Colonic mucosa (tissue), 4 donors: ENCODE data around the gene MCC. TPM values are rescaled to one million over a fixed set of nuclear protein-coding genes. Genes with fewer than 3 reads are reported as not detected.

ENCODE experiments used
- DNase-seq: peaks from one replicate; pipeline ENCODE4 v3.0.0-alpha.2; 2020
- H3K27ac ChIP-seq: fragments of 200-600 bp; one replicate; pipeline ENCODE4 v1.8.0; 2021
- H3K27me3 ChIP-seq: fragments of 200-600 bp; one replicate; pipeline ENCODE4 v1.8.0; 2021
- H3K36me3 ChIP-seq: fragments of 200-600 bp; one replicate; pipeline ENCODE4 v1.8.0; 2021
- H3K4me1 ChIP-seq: fragments of 200-600 bp; one replicate; pipeline ENCODE4 v1.8.0; 2021; ENCODE audit warnings: mild to moderate bottlenecking
- H3K4me3 ChIP-seq: fragments of 200-600 bp; one replicate; pipeline ENCODE4 v1.8.0; 2021
- H3K9ac ChIP-seq, 2 donors: one replicate each; pipeline ENCODE4 v1.7.0; 2013; ENCODE audit warnings: control low read depth in 2 of 2, low read depth in 2 of 2, low read length in 2 of 2
- H3K9me3 ChIP-seq: fragments of 200-600 bp; one replicate; pipeline ENCODE4 v1.8.0; 2021
- CTCF ChIP-seq: fragments of 200-600 bp; IDR thresholded peaks from one replicate; pipeline ENCODE4 v1.8.0; 2022; ENCODE audit warnings: antibody characterized with exemption, mild to moderate bottlenecking
- intact Hi-C: fragments of 100-400 bp; cut with DNase I; formaldehyde crosslinking; loops from one replicate; pipeline ENCODE4 v1.14.1; 2022
- total RNA-seq, 2 donors: library from RNA; stranded (reverse); fragmentation: NEBNext Ultra II Directional in 1 of 2; extraction: Animal tissue kit (Norgen Biotek cat#: 25700) in 1 of 2; gene quantifications; one replicate each; pipeline ENCODE4 v1.2.1, GENCODE V29; 2021
- donor health status: healthy.
- donor health status: DM: no; HTN: no; CAD: no.
- donor health status: DM: no; HTN: no; CAD: no.

MCC gene
- total RNA-seq, 2 donors from 2014 or later, result 1.9 to 3.1 TPM

GRCh38 chr5:113256671-113257452 lies 231.4 kb downstream of the MCC start:
- Histone ChIP-seq H3K36me3 (no peaks in the 10 kb centered on the region), H3K27ac (no peak overlapping the region)

GRCh38 chr5:113255579-113256386 lies 232.5 kb downstream of the MCC start:
- Histone ChIP-seq H3K9me3 (no peaks in the 10 kb centered on the region), H3K4me3 (no peak overlapping the region), H3K27ac (no peak overlapping the region), H3K9ac (no peak overlapping the region), H3K36me3 (no peaks in the 10 kb centered on the region), H3K27me3 (no peaks in the 10 kb centered on the region), H3K4me1 (no peaks in the 10 kb centered on the region)
- DNase-seq, result no peak
- no peak for TF ChIP-seq CTCF
- intact Hi-C loops, result no loop called here

More at GRCh38 chr5:113256671-113257452, 231.4 kb downstream of the MCC start:
- Histone ChIP-seq H3K4me1 (no peaks in the 10 kb centered on the region), H3K9me3 (no peaks in the 10 kb centered on the region), H3K9ac (no peak overlapping the region), H3K4me3 (no peak overlapping the region), H3K27me3 (no peaks in the 10 kb centered on the region)
- intact Hi-C loops, result no loop called here
- no peak for TF ChIP-seq CTCF
- no peak for DNase-seq

- no peak overlapping the region for H3K9ac ChIP-seq
- H3K36me3 ChIP-seq, result no peaks in the 10 kb centered on the region
- H3K27ac ChIP-seq, result no peak overlapping the region
- no peaks in the 10 kb centered on the region for H3K27me3 ChIP-seq
- H3K4me3 ChIP-seq, result no peak overlapping the region
- DNase-seq, result no peak
- intact Hi-C loops, result no loop called here
- no peak for TF ChIP-seq CTCF
- no peaks in the 10 kb centered on the region for H3K9me3 ChIP-seq
- no peaks in the 10 kb centered on the region for H3K4me1 ChIP-seq
Observed at GRCh38 chr5:113255105-113255504, 233.1 kb downstream of the MCC start.

- DNase-seq, result no peak
- Histone ChIP-seq H3K9me3 (no peaks in the 10 kb centered on the region), H3K4me3 (no peak overlapping the region), H3K9ac (no peak overlapping the region), H3K4me1 (no peaks in the 10 kb centered on the region), H3K27ac (no peak overlapping the region), H3K27me3 (no peaks in the 10 kb centered on the region), H3K36me3 (no peaks in the 10 kb centered on the region)
- no peak for TF ChIP-seq CTCF
- intact Hi-C loops, result no loop called here
Observed at GRCh38 chr5:113253037-113253436, 235.2 kb downstream of the MCC start.

- H3K36me3 ChIP-seq, result no peaks in the 10 kb centered on the region
- DNase-seq, result no peak
- intact Hi-C loops, result no loop called here
Observed at GRCh38 chr5:113252066-113252465, 236.2 kb downstream of the MCC start.

More at GRCh38 chr5:113252066-113252465, 236.2 kb downstream of the MCC start:
- Histone ChIP-seq H3K27ac (no peak overlapping the region), H3K9me3 (no peaks in the 10 kb centered on the region), H3K9ac (no peak overlapping the region), H3K4me1 (no peaks in the 10 kb centered on the region), H3K27me3 (no peaks in the 10 kb centered on the region), H3K4me3 (no peak overlapping the region)
- TF ChIP-seq CTCF, result no peak
